Activated CD8-positive, alpha-beta memory T cell treated with anti-CD3 and anti-CD28 coated beads, Interleukin-2, amount 50 U/mL, for 48 hours (primary cell): Measurements from ENCODE around the gene KCNC1.

ENCODE experiments used
- DNase-seq: peaks from one replicate; pipeline ENCODE4 v3.0.0-alpha.2; 2020

The KCNC1 gene

GRCh38 chr11:17831883-17832282 is 97.3 kb downstream of the KCNC1 start:
- no peak for DNase-seq
